Spleen (tissue), 7 donors: ENCODE data around the gene ITGAE.

Experiments
- POLR2A ChIP-seq, 3 donors: fragments of 450-650 bp; IDR thresholded peaks; one replicate each; pipeline ENCODE4 v1.5.1; 2017; ENCODE audit warnings: antibody characterized with exemption in 3 of 3, mild to moderate bottlenecking in 1 of 3
- POLR2AphosphoS5 ChIP-seq, 3 donors: sonication (generic); formaldehyde crosslinking; IDR thresholded peaks; one replicate each; pipeline ENCODE4 v1.5.1; 2017; ENCODE audit warnings: antibody characterized with exemption in 3 of 3
- TF ChIP-seq, protein P1 (sequence below), 11 experiments: fragments of 200-600 bp in 7 of 11; fragments of 450-650 bp in 4 of 11; sonication (generic) in 4 of 11; IDR thresholded peaks in 8 of 11; conservative IDR thresholded peaks in 3 of 11; 1 replicate in 7 of 11; 2 replicates in 4 of 11; pipeline versions ENCODE4 v1.4.0 to v1.8.0; 2016 to 2021; ENCODE audit warnings: antibody characterized with exemption in 11 of 11, inconsistent platforms in 4 of 11, mild to moderate bottlenecking in 1 of 11
- donor health status: DM: no; HTN: no; CAD: no; lungs with moderate emphysema.
- donor health status: DM: no; HTN: no; CAD: no.
- donor health status: DM: no; HTN: no; CAD: no.

DNA sequence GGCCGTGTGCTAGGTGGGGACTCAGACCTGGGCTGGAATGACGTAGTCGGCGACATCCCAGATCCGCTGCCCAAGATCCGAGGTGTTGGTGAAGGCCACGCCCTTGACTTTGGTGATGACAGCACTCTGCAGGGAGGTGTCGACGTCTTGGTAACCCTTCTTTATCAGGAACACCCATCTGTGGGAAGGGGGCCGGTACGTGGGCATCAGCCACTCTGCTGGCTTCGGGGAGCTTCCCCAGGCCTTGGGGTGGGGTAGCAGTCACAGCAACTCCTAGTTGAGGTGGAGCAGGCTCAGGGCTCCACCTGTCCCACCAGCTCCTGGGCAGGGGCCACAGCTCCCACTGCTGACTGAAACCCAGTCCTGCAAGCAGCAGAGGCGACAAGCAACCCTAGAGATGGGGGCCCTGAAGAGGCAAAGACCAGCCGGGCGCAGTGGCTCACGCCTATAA is 109.3 kb downstream of the ITGAE start:
- TF ChIP-seq, protein P1, sequence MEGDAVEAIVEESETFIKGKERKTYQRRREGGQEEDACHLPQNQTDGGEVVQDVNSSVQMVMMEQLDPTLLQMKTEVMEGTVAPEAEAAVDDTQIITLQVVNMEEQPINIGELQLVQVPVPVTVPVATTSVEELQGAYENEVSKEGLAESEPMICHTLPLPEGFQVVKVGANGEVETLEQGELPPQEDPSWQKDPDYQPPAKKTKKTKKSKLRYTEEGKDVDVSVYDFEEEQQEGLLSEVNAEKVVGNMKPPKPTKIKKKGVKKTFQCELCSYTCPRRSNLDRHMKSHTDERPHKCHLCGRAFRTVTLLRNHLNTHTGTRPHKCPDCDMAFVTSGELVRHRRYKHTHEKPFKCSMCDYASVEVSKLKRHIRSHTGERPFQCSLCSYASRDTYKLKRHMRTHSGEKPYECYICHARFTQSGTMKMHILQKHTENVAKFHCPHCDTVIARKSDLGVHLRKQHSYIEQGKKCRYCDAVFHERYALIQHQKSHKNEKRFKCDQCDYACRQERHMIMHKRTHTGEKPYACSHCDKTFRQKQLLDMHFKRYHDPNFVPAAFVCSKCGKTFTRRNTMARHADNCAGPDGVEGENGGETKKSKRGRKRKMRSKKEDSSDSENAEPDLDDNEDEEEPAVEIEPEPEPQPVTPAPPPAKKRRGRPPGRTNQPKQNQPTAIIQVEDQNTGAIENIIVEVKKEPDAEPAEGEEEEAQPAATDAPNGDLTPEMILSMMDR (IDR thresholded peaks at IDR 0.05 in 8 of 11, conservative IDR thresholded peaks at IDR 0.05 in 3 of 11) = no peak
- TF ChIP-seq POLR2AphosphoS5 (IDR thresholded peaks at IDR 0.05) (peak in 2 of 3 donors; percentile 35 to 67), POLR2A (IDR thresholded peaks at IDR 0.05) (no peak)
